ENCODE data around the gene SERPINB7.
A peak's percentile ranks its signal among the peaks of the same experiment; 100 is the strongest.

Gene SERPINB7

GRCh38 chr18:63823516-63824219 lies 48.5 kb downstream of the SERPINB7 start:
- no peaks in the 10 kb centered on the region for H3K9me3 ChIP-seq (ENCODE audit: insufficient read depth, low read length)
- H3K4me3 ChIP-seq (ENCODE audit: insufficient read depth, low read length, poor library complexity, severe bottlenecking), result no peak overlapping the region
- H3K36me3 ChIP-seq (ENCODE audit: low read length), result no peaks in the 10 kb centered on the region
- no peak overlapping the region for H3K27ac ChIP-seq (ENCODE audit: low read depth, low read length)
- H3F3A ChIP-seq (ENCODE audit: insufficient read depth), result no peaks in the 10 kb centered on the region
- H4K20me1 ChIP-seq (ENCODE audit: low read depth, low read length), result no peaks in the 10 kb centered on the region
- H3K9me2 ChIP-seq (replicated peaks; ENCODE audit: insufficient read depth, low read length), result no peaks in the 10 kb centered on the region
- H3K9ac ChIP-seq (ENCODE audit: low read length), result no peak overlapping the region
- no peaks in the 10 kb centered on the region for H3K79me2 ChIP-seq (ENCODE audit: insufficient read depth, low read length)
- TF ChIP-seq CTCF (IDR thresholded peaks at IDR 0.05; ENCODE audit: insufficient read depth, low read length, poor library complexity, severe bottlenecking) (peak; percentile 32), EZH2phosphoT487 (conservative IDR thresholded peaks at IDR 0.05; ENCODE audit: low read length) (no peak)
- H3K27me3 ChIP-seq (ENCODE audit: low read length), result no peaks in the 10 kb centered on the region
- no peak overlapping the region for H2AFZ ChIP-seq (ENCODE audit: low read depth, low read length, severe bottlenecking)
- no peak overlapping the region for H3K4me2 ChIP-seq (ENCODE audit: low read depth, low read length, poor library complexity, severe bottlenecking)

DNA sequence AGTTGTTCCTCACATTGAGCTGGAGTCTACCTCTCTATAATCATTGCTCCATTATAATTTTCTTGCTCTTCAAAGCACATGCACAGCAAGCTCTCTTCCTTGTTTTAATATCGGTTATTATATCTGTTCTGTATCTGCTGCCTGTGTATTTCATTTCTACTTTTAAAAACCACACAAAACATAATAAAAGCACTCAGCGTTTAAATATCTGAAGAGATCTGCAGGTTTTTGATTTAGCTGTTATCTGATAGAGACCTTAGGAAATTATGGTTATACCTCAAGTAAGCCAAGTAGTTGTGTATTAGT lies 49.0 kb downstream of the SERPINB7 start:
- no peak overlapping the region for H3K9ac ChIP-seq (ENCODE audit: low read length)
- H3K27ac ChIP-seq (ENCODE audit: low read depth, low read length), result no peak overlapping the region
- no peaks in the 10 kb centered on the region for H4K20me1 ChIP-seq (ENCODE audit: low read depth, low read length)

DNA sequence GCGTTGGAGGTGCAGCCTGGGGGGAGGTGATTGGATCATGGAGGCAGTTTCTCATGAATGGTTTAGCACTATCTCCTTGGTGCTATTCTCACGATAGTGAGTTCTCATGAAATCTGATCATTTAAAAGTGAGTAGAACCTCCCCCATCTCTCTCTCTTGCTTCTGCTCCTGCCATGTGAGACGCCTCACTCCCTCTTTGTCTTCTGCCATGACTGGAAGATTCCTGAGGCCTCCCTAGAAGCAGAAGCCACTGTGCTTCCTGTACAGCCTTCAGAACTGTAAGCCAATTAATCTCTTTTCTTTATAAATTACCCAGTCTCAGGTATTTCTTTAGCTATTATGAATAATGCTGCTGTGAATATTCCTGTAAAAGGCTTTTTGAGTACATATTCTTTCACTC lies 52.9 kb downstream of the SERPINB7 start:
- Histone ChIP-seq H3K27ac (ENCODE audit: low read depth, low read length) (no peak overlapping the region), H2AFZ (ENCODE audit: low read depth, low read length, severe bottlenecking) (no peak overlapping the region), H3K79me2 (ENCODE audit: insufficient read depth, low read length) (no peaks in the 10 kb centered on the region), H3F3A (ENCODE audit: insufficient read depth) (no peaks in the 10 kb centered on the region), H3K36me3 (ENCODE audit: low read length) (no peaks in the 10 kb centered on the region), H3K4me2 (ENCODE audit: low read depth, low read length, poor library complexity, severe bottlenecking) (no peak overlapping the region), H4K20me1 (ENCODE audit: low read depth, low read length) (no peaks in the 10 kb centered on the region), H3K9ac (ENCODE audit: low read length) (no peak overlapping the region), H3K4me3 (ENCODE audit: insufficient read depth, low read length, poor library complexity, severe bottlenecking) (no peak overlapping the region), H3K27me3 (ENCODE audit: low read length) (no peaks in the 10 kb centered on the region), H3K9me2 (replicated peaks; ENCODE audit: insufficient read depth, low read length) (no peaks in the 10 kb centered on the region), H3K9me3 (ENCODE audit: insufficient read depth, low read length) (no peaks in the 10 kb centered on the region)
- TF ChIP-seq CTCF (IDR thresholded peaks at IDR 0.05; ENCODE audit: insufficient read depth, low read length, poor library complexity, severe bottlenecking) (no peak), EZH2phosphoT487 (conservative IDR thresholded peaks at IDR 0.05; ENCODE audit: low read length) (no peak)

More for the DNA sequence above, 49.0 kb downstream of the SERPINB7 start:
- Histone ChIP-seq H3K36me3 (ENCODE audit: low read length) (no peaks in the 10 kb centered on the region), H3K79me2 (ENCODE audit: insufficient read depth, low read length) (no peaks in the 10 kb centered on the region), H3F3A (ENCODE audit: insufficient read depth) (no peaks in the 10 kb centered on the region), H3K9me3 (ENCODE audit: insufficient read depth, low read length) (no peaks in the 10 kb centered on the region), H3K4me3 (ENCODE audit: insufficient read depth, low read length, poor library complexity, severe bottlenecking) (no peak overlapping the region), H3K4me2 (ENCODE audit: low read depth, low read length, poor library complexity, severe bottlenecking) (no peak overlapping the region), H3K27me3 (ENCODE audit: low read length) (no peaks in the 10 kb centered on the region), H2AFZ (ENCODE audit: low read depth, low read length, severe bottlenecking) (no peak overlapping the region), H3K9me2 (replicated peaks; ENCODE audit: insufficient read depth, low read length) (no peaks in the 10 kb centered on the region)
- no peak for TF ChIP-seq EZH2phosphoT487 (conservative IDR thresholded peaks at IDR 0.05; ENCODE audit: low read length)
- no peak for TF ChIP-seq CTCF (IDR thresholded peaks at IDR 0.05; ENCODE audit: insufficient read depth, low read length, poor library complexity, severe bottlenecking)
